SU-DHL-6 (cell line): ENCODE results near the gene TTLL1.

Experiments
- H2AFZ ChIP-seq: fragments of 200-600 bp; sonication (generic); 2 replicates; pipeline ENCODE4 v1.6.1; 2014; ENCODE audit warnings: low read depth, mild to moderate bottlenecking, moderate library complexity, mixed read lengths, antibody characterized with exemption, low read length; ENCODE audit not compliant: severe bottlenecking
- H3F3A ChIP-seq: fragments of 200-600 bp; shearing (Covaris generic); 2 replicates; pipeline ENCODE4 v1.6.0; 2016; ENCODE audit warnings: antibody characterized with exemption, mild to moderate bottlenecking; ENCODE audit not compliant: insufficient read depth
- H3K27ac ChIP-seq: fragments of 200-600 bp; sonication (generic); 2 replicates; pipeline ENCODE4 v1.5.1; 2016; ENCODE audit warnings: low read depth, mild to moderate bottlenecking, low read length, moderate library complexity, mixed read lengths
- H3K27me3 ChIP-seq: fragments of 200-600 bp; sonication (generic), shearing (Covaris generic); 2 replicates; pipeline ENCODE4 v1.6.0; 2014; ENCODE audit warnings: mild to moderate bottlenecking, low read length
- H3K36me3 ChIP-seq: fragments of 200-600 bp; sonication (generic); 2 replicates; pipeline ENCODE4 v1.6.1; 2014; ENCODE audit warnings: mild to moderate bottlenecking, low read length, mixed read lengths
- H3K4me2 ChIP-seq: fragments of 300-600, 200-600 bp; shearing (Covaris generic), sonication (generic); 2 replicates; pipeline ENCODE4 v1.6.0; 2014; ENCODE audit warnings: low read length, low read depth, mild to moderate bottlenecking; ENCODE audit not compliant: poor library complexity, severe bottlenecking
- H3K4me3 ChIP-seq: fragments of 200-600 bp; sonication (generic); 2 replicates; pipeline ENCODE4 v1.5.1; 2014; ENCODE audit warnings: antibody characterized with exemption, low read length, mild to moderate bottlenecking, mixed read lengths; ENCODE audit not compliant: insufficient read depth, poor library complexity, severe bottlenecking
- H3K79me2 ChIP-seq: fragments of 200-600 bp; sonication (generic); 2 replicates; pipeline ENCODE4 v1.6.1; 2014; ENCODE audit warnings: mild to moderate bottlenecking, low read length, moderate library complexity; ENCODE audit not compliant: insufficient read depth
- H3K9ac ChIP-seq: fragments of 200-600 bp; sonication (generic); 2 replicates; pipeline ENCODE4 v1.7.0; 2014; ENCODE audit warnings: mild to moderate bottlenecking, low read length
- H3K9me2 ChIP-seq: fragments of 200-600 bp; sonication (generic); replicated peaks from 2 replicates; pipeline ENCODE4 v1.6.1; 2014; ENCODE audit warnings: low read length; ENCODE audit not compliant: insufficient read depth
- H3K9me3 ChIP-seq: fragments of 200-600 bp; sonication (generic); 2 replicates; pipeline ENCODE4 v1.6.1; 2014; ENCODE audit warnings: low read length, mixed read lengths; ENCODE audit not compliant: insufficient read depth
- H4K20me1 ChIP-seq: fragments of 200-600 bp; sonication (generic); 2 replicates; pipeline ENCODE4 v1.6.1; 2014; ENCODE audit warnings: low read depth, mild to moderate bottlenecking, antibody characterized with exemption, low read length, moderate library complexity, mixed read lengths
- CTCF ChIP-seq: fragments of 200-600 bp; sonication (generic); IDR thresholded peaks from one replicate; pipeline ENCODE4 v1.5.1; 2017; ENCODE audit warnings: antibody characterized with exemption, mild to moderate bottlenecking, low read length, moderate library complexity; ENCODE audit not compliant: insufficient read depth, poor library complexity, severe bottlenecking
- EZH2phosphoT487 ChIP-seq: fragments of 200-600 bp; sonication (generic), shearing (Covaris generic); conservative IDR thresholded peaks from 2 replicates; pipeline ENCODE4 v1.6.1; 2018; ENCODE audit warnings: mild to moderate bottlenecking, antibody characterized with exemption, low read length, moderate library complexity, mixed read lengths

Gene TTLL1

DNA sequence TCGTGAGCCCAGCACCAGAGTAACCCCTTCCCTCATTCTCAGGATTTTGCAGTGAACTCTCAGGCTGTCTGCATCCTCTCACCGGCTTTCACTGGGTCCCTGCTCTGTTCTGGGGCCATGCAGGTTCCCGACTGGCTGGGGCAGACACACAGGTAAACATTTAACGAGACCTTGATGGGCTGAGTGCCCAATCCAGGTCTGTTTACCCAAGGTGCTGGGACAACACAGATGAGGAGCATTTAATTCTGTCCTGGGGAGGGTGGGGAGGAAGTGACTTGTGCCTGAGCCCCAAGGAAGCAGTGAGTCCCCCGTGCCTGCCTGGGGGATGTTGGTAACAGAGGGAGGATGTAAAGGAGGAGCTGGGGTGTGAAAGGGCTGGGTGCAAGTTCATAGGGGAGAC, 25.8 kb upstream of the TTLL1 start:
- no peak overlapping the region for H3K27ac ChIP-seq
- no peak overlapping the region for H3K9ac ChIP-seq
- no peaks in the 10 kb centered on the region for H3K9me2 ChIP-seq
- H3K79me2 ChIP-seq = no peaks in the 10 kb centered on the region
- H2AFZ ChIP-seq = no peak overlapping the region
- no peaks in the 10 kb centered on the region for H3K9me3 ChIP-seq
- H3K36me3 ChIP-seq = no peaks in the 10 kb centered on the region
- TF ChIP-seq EZH2phosphoT487 (no peak), CTCF (no peak)
- H4K20me1 ChIP-seq = no peaks in the 10 kb centered on the region
- H3F3A ChIP-seq = peaks cover 8% of the 10 kb centered on the region; the same call in 1 of the 2 replicates
- no peak overlapping the region for H3K4me2 ChIP-seq
- H3K4me3 ChIP-seq = no peak overlapping the region
- no peaks in the 10 kb centered on the region for H3K27me3 ChIP-seq

GRCh38 chr22:43113526-43114251, 24.5 kb upstream of the TTLL1 start:
- Histone ChIP-seq H3F3A (peaks cover 8% of the 10 kb centered on the region; the same call in 1 of the 2 replicates), H3K27me3 (no peaks in the 10 kb centered on the region)

GRCh38 chr22:43110927-43111623, 21.9 kb upstream of the TTLL1 start:
- TF ChIP-seq CTCF (no peak), EZH2phosphoT487 (no peak)
- peak overlapping the region; percentile 80 for H3K9ac ChIP-seq
- peak overlapping the region; percentile 98 for H2AFZ ChIP-seq

More at GRCh38 chr22:43113526-43114251, 24.5 kb upstream of the TTLL1 start:
- H4K20me1 ChIP-seq = no peaks in the 10 kb centered on the region
- H3K27ac ChIP-seq = no peak overlapping the region
- no peak overlapping the region for H3K4me2 ChIP-seq
- no peak for TF ChIP-seq EZH2phosphoT487
- no peak for TF ChIP-seq CTCF
- no peaks in the 10 kb centered on the region for H3K36me3 ChIP-seq
- H2AFZ ChIP-seq = no peak overlapping the region
- no peaks in the 10 kb centered on the region for H3K9me2 ChIP-seq
- H3K79me2 ChIP-seq = no peaks in the 10 kb centered on the region
- no peak overlapping the region for H3K4me3 ChIP-seq
- no peak overlapping the region for H3K9ac ChIP-seq
- H3K9me3 ChIP-seq = no peaks in the 10 kb centered on the region

More at GRCh38 chr22:43110927-43111623, 21.9 kb upstream of the TTLL1 start:
- Histone ChIP-seq H3F3A (peaks cover 8% of the 10 kb centered on the region; the same call in 1 of the 2 replicates), H3K27ac (peak overlapping the region; percentile 14; the same call in 1 of the 2 replicates), H3K27me3 (no peaks in the 10 kb centered on the region), H3K4me2 (peak overlapping the region; percentile 85), H3K9me3 (no peaks in the 10 kb centered on the region), H3K36me3 (no peaks in the 10 kb centered on the region), H4K20me1 (no peaks in the 10 kb centered on the region), H3K9me2 (no peaks in the 10 kb centered on the region), H3K79me2 (no peaks in the 10 kb centered on the region), H3K4me3 (peak overlapping the region; percentile 80)
